Measurements from ENCODE around the gene DUSP22.
"Not testable (repeated sequence)": the region's sequence is repeated elsewhere in the genome, so short reads cannot be mapped to it uniquely, and the experiment has no call there.

DUSP22 gene

GRCh38 chr6:366389-367297 is 74.4 kb downstream of the DUSP22 start:
- no peak for DNase-seq (ENCODE audit: insufficient read length)
- no peak for TF ChIP-seq TAF1 (IDR thresholded peaks at IDR 0.05; ENCODE audit: borderline replicate concordance, low read depth, low read length)
- TF ChIP-seq POLR2AphosphoS5 (IDR thresholded peaks at IDR 0.05; ENCODE audit: low read depth, low read length): no peak
- no peak for TF ChIP-seq POLR2A (IDR thresholded peaks at IDR 0.05; ENCODE audit: low read depth, low read length)
- no peak for FAIRE-seq

- TF ChIP-seq TAF1 (IDR thresholded peaks at IDR 0.05; ENCODE audit: borderline replicate concordance, low read depth, low read length) (no peak), POLR2A (IDR thresholded peaks at IDR 0.05; ENCODE audit: low read depth, low read length) (no peak), POLR2AphosphoS5 (IDR thresholded peaks at IDR 0.05; ENCODE audit: low read depth, low read length) (no peak)
- no peak for FAIRE-seq
- no peak for DNase-seq (ENCODE audit: insufficient read length)
These were observed 75.1 kb downstream of the DUSP22 start for GRCh38 chr6:367298-367794.

- TF ChIP-seq POLR2A (IDR thresholded peaks at IDR 0.05; ENCODE audit: low read depth, low read length) (no peak), POLR2AphosphoS5 (IDR thresholded peaks at IDR 0.05; ENCODE audit: low read depth, low read length) (no peak)
- DNase-seq (ENCODE audit: insufficient read length): no peak
- no peak for FAIRE-seq
These were observed 75.8 kb downstream of the DUSP22 start for GRCh38 chr6:367891-368630.

- FAIRE-seq: no peak
- DNase-seq (ENCODE audit: insufficient read length): no peak
- TF ChIP-seq TAF1 (IDR thresholded peaks at IDR 0.05; ENCODE audit: borderline replicate concordance, low read depth, low read length) (no peak), POLR2AphosphoS5 (IDR thresholded peaks at IDR 0.05; ENCODE audit: low read depth, low read length) (no peak), POLR2A (IDR thresholded peaks at IDR 0.05; ENCODE audit: low read depth, low read length) (no peak)
These were observed 77.5 kb downstream of the DUSP22 start for GRCh38 chr6:369559-370431.

GRCh38 chr6:370555-370954 is 78.3 kb downstream of the DUSP22 start:
- no peak for FAIRE-seq
- no peak for DNase-seq (ENCODE audit: insufficient read length)
- TF ChIP-seq POLR2AphosphoS5 (IDR thresholded peaks at IDR 0.05; ENCODE audit: low read depth, low read length) (no peak), TAF1 (IDR thresholded peaks at IDR 0.05; ENCODE audit: borderline replicate concordance, low read depth, low read length) (no peak), POLR2A (IDR thresholded peaks at IDR 0.05; ENCODE audit: low read depth, low read length) (no peak)

- not testable (repeated sequence) for FAIRE-seq; DNase-seq (ENCODE audit: insufficient read length)
These were observed 79.6 kb downstream of the DUSP22 start for GRCh38 chr6:371851-372250.

- TF ChIP-seq POLR2AphosphoS5 (IDR thresholded peaks at IDR 0.05; ENCODE audit: low read depth, low read length) (no peak), TAF1 (IDR thresholded peaks at IDR 0.05; ENCODE audit: borderline replicate concordance, low read depth, low read length) (no peak), POLR2A (IDR thresholded peaks at IDR 0.05; ENCODE audit: low read depth, low read length) (no peak)
- no peak for DNase-seq (ENCODE audit: insufficient read length)
- no peak for FAIRE-seq
These were observed 80.1 kb downstream of the DUSP22 start for GRCh38 chr6:372336-372911.

GRCh38 chr6:373031-373430 is 80.7 kb downstream of the DUSP22 start:
- no peak for TF ChIP-seq POLR2A (IDR thresholded peaks at IDR 0.05; ENCODE audit: low read depth, low read length)
- FAIRE-seq: no peak
- DNase-seq (ENCODE audit: insufficient read length): no peak

GRCh38 chr6:373773-374724 is 81.8 kb downstream of the DUSP22 start:
- TF ChIP-seq TAF1 (IDR thresholded peaks at IDR 0.05; ENCODE audit: borderline replicate concordance, low read depth, low read length) (no peak), POLR2AphosphoS5 (IDR thresholded peaks at IDR 0.05; ENCODE audit: low read depth, low read length) (no peak), POLR2A (IDR thresholded peaks at IDR 0.05; ENCODE audit: low read depth, low read length) (no peak)
- no peak for DNase-seq (ENCODE audit: insufficient read length)
- FAIRE-seq: no peak

GRCh38 chr6:374956-375355 is 82.7 kb downstream of the DUSP22 start:
- DNase-seq (ENCODE audit: insufficient read length) (no peak), FAIRE-seq (no peak)
- TF ChIP-seq POLR2A (IDR thresholded peaks at IDR 0.05; ENCODE audit: low read depth, low read length) (no peak), POLR2AphosphoS5 (IDR thresholded peaks at IDR 0.05; ENCODE audit: low read depth, low read length) (no peak), TAF1 (IDR thresholded peaks at IDR 0.05; ENCODE audit: borderline replicate concordance, low read depth, low read length) (no peak)
